GM12878 (cell line): Measurements from ENCODE around the gene NPRL2. TPM values are rescaled to one million over a fixed set of nuclear protein-coding genes. Genes with fewer than 3 reads are reported as not detected.

Experiments used
- EP300 ChIP-seq, 2 experiments: fragments of 150-350 bp in 1 of 2; IDR thresholded peaks; 2 replicates each; pipeline ENCODE4 v1.6.1; 2011 to 2012; ENCODE audit warnings: low read depth in 2 of 2, low read length in 2 of 2, borderline replicate concordance in 1 of 2, improper control_type of control experiment in 1 of 2, inconsistent platforms in 1 of 2; ENCODE audit not compliant: control insufficient read depth in 1 of 2
- IKZF1 ChIP-seq: fragments of 450-650 bp; conservative IDR thresholded peaks from 2 replicates; pipeline ENCODE4 v1.6.1; 2017; ENCODE audit warnings: antibody characterized with exemption, mild to moderate bottlenecking
- NFIC ChIP-seq: IDR thresholded peaks from 2 replicates; pipeline ENCODE4 v1.6.1; 2012; ENCODE audit warnings: low read depth, mild to moderate bottlenecking, inconsistent platforms, low read length, moderate library complexity
- SPI1 ChIP-seq: IDR thresholded peaks from 2 replicates; pipeline ENCODE4 v1.6.1; 2011; ENCODE audit warnings: low read depth, mild to moderate bottlenecking, low read length, moderate library complexity, borderline replicate concordance; ENCODE audit not compliant: insufficient read depth
- SUZ12 ChIP-seq: fragments of 200-600 bp; sonication (generic); IDR thresholded peaks from one replicate; pipeline ENCODE4 v1.6.1; 2018; ENCODE audit warnings: antibody characterized with exemption, mild to moderate bottlenecking; ENCODE audit not compliant: unreplicated experiment
- TAF1 ChIP-seq: IDR thresholded peaks from 2 replicates; pipeline ENCODE4 v1.6.1; 2011; ENCODE audit warnings: mild to moderate bottlenecking, low read depth, low read length, borderline replicate concordance
- ZNF384 ChIP-seq: IDR thresholded peaks from 2 replicates; pipeline ENCODE4 v1.6.1; 2012; ENCODE audit warnings: low read depth, mild to moderate bottlenecking, low read length, improper control_type of control experiment, borderline replicate concordance
- polyA plus RNA-seq, 11 experiments: library from polyadenylated mRNA; depleted of rRNA in 4 of 11; unstranded in 6 of 11; stranded (reverse) in 5 of 11; fragments of >200 nt; fragmentation: Nextera tagmentation in 4 of 11; fragmentation: Illumina TruSeq in 1 of 11; extraction: Ambion mirVana in 4 of 11; extraction: Trizol in 1 of 11; gene quantifications; 1 replicate in 1 of 11; 2 replicates in 10 of 11; pipeline versions ENCODE4 v1.2.1 to v1.2.3, GENCODE V29; 2011 to 2016; ENCODE audit warnings: inconsistent platforms in 2 of 11, missing spikeins in 2 of 11, low read depth in 1 of 11
- total RNA-seq, 4 experiments: library from RNA; depleted of rRNA in 3 of 4; stranded (reverse); fragments of >200 nt in 3 of 4; fragmentation: Illumina TruSeq in 1 of 4; extraction: Trizol in 1 of 4; gene quantifications; 2 replicates each; pipeline versions ENCODE4 v1.2.1 to v1.2.3, GENCODE V29; 2013 to 2021
- TF ChIP-seq, protein P1 (sequence below): fragments of 450-650 bp; IDR thresholded peaks from 2 replicates; pipeline ENCODE4 v1.6.1; 2017; ENCODE audit warnings: mild to moderate bottlenecking, low read depth, inconsistent platforms; ENCODE audit not compliant: poor library complexity, severe bottlenecking
- TF ChIP-seq, protein P2 (sequence below): fragments of 450-650 bp; IDR thresholded peaks from 2 replicates; pipeline ENCODE4 v1.6.1; 2018; ENCODE audit warnings: borderline replicate concordance, mild to moderate bottlenecking; ENCODE audit not compliant: partially characterized antibody

NPRL2 gene
- total and polyA plus RNA-seq, 10 of the 15 experiments (the other 5 are each of a cell fraction or from before 2014, with no cell fraction given): 17.8 to 54.2 (median 32.9) TPM

DNA sequence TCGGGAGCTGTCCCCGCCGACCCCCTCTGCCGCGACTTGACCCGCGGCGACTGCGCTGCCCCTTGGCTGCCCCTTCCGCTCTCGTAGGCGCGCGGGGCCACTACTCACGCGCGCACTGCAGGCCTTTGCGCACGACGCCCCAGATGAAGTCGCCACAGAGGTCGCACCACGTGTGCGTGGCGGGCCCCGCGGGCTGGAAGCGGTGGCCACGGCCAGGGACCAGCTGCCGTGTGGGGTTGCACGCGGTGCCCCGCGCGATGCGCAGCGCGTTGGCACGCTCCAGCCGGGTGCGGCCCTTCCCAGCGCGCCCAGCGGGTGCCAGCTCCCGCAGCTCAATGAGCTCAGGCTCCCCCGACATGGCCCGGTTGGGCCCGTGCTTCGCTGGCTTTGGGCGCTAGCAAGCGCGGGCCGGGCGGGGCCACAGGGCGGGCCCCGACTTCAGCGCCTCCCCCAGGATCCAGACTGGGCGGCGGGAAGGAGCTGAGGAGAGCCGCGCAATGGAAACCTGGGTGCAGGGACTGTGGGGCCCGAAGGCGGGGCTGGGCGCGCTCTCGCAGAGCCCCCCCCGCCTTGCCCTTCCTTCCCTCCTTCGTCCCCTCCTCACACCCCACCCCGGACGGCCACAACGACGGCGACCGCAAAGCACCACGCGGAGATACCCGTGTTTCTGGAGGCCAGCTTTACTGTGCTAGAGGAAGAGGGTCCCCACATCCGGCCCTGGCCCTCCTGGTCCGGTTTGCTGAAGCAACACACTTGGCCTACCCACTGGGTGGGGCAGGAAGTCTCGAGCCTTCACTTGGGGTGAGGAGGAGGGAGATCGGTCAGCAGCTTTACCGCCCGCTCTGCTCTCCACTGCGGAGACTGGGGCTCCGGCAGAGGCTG, 9.9 kb downstream of the NPRL2 start, which contains the start of gene RASSF1 (continued):
- TF ChIP-seq, protein P1, sequence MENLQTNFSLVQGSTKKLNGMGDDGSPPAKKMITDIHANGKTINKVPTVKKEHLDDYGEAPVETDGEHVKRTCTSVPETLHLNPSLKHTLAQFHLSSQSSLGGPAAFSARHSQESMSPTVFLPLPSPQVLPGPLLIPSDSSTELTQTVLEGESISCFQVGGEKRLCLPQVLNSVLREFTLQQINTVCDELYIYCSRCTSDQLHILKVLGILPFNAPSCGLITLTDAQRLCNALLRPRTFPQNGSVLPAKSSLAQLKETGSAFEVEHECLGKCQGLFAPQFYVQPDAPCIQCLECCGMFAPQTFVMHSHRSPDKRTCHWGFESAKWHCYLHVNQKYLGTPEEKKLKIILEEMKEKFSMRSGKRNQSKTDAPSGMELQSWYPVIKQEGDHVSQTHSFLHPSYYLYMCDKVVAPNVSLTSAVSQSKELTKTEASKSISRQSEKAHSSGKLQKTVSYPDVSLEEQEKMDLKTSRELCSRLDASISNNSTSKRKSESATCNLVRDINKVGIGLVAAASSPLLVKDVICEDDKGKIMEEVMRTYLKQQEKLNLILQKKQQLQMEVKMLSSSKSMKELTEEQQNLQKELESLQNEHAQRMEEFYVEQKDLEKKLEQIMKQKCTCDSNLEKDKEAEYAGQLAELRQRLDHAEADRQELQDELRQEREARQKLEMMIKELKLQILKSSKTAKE: no peak
- TF ChIP-seq NFIC (no peak), TAF1 (0 out of 2 replicates have a peak, but pooled peaks have one; percentile 23), ZNF384 (no peak), SUZ12 (no peak), IKZF1 (peak; percentile 68), EP300 (IDR thresholded peaks at IDR 0.05; ENCODE audit: borderline replicate concordance in 1 of 2, control insufficient read depth in 1 of 2, low read depth in 2 of 2, low read length in 2 of 2) (0 out of 4 replicates have a peak, but pooled peaks of 1 of the 2 experiments have one; percentile 22), SPI1 (no peak)
- TF ChIP-seq, protein P2, sequence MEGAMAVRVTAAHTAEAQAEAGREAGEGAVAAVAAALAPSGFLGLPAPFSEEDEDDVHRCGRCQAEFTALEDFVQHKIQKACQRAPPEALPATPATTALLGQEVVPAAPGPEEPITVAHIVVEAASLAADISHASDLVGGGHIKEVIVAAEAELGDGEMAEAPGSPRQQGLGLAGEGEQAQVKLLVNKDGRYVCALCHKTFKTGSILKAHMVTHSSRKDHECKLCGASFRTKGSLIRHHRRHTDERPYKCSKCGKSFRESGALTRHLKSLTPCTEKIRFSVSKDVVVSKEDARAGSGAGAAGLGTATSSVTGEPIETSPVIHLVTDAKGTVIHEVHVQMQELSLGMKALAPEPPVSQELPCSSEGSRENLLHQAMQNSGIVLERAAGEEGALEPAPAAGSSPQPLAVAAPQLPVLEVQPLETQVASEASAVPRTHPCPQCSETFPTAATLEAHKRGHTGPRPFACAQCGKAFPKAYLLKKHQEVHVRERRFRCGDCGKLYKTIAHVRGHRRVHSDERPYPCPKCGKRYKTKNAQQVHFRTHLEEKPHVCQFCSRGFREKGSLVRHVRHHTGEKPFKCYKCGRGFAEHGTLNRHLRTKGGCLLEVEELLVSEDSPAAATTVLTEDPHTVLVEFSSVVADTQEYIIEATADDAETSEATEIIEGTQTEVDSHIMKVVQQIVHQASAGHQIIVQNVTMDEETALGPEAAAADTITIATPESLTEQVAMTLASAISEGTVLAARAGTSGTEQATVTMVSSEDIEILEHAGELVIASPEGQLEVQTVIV: no peak
